Parathyroid adenoma (tissue), 2 donors: Measurements from ENCODE around the gene DUS4L.

ENCODE experiments used
- H2AFZ ChIP-seq: fragments of 300-600 bp; sonication (generic); one replicate; pipeline ENCODE4 v1.7.0; 2017; ENCODE audit warnings: antibody characterized with exemption, mild to moderate bottlenecking
- H3K27ac ChIP-seq: fragments of 300-600 bp; sonication (generic); one replicate; pipeline ENCODE4 v1.7.0; 2017
- H3K27me3 ChIP-seq: fragments of 300-600 bp; sonication (generic); one replicate; pipeline ENCODE4 v1.7.0; 2017; ENCODE audit warnings: low read length; ENCODE audit not compliant: control insufficient read depth, insufficient read depth
- H3K36me3 ChIP-seq: fragments of 300-600 bp; sonication (generic); one replicate; pipeline ENCODE4 v1.7.0; 2017; ENCODE audit warnings: low read length; ENCODE audit not compliant: control insufficient read depth, insufficient read depth
- H3K4me1 ChIP-seq: fragments of 300-600 bp; sonication (generic); one replicate; pipeline ENCODE4 v1.7.0; 2017; ENCODE audit warnings: control low read depth
- H3K4me2 ChIP-seq: fragments of 300-600 bp; sonication (generic); one replicate; pipeline ENCODE4 v1.7.0; 2017; ENCODE audit warnings: low read length
- H3K4me3 ChIP-seq: fragments of 300-600 bp; sonication (generic); one replicate; pipeline ENCODE4 v1.7.0; 2017; ENCODE audit warnings: low read depth, low read length
- H3K79me2 ChIP-seq: fragments of 300-600 bp; sonication (generic); one replicate; pipeline ENCODE4 v1.7.0; 2017; ENCODE audit warnings: control low read depth
- H3K9ac ChIP-seq: fragments of 300-600 bp; sonication (generic); one replicate; pipeline ENCODE4 v1.7.0; 2017; ENCODE audit warnings: mild to moderate bottlenecking
- H3K9me3 ChIP-seq: fragments of 300-600 bp; sonication (generic); one replicate; pipeline ENCODE4 v1.7.0; 2017; ENCODE audit warnings: low read length; ENCODE audit not compliant: control insufficient read depth
- CTCF ChIP-seq: fragments of 300-600 bp; sonication (generic); IDR thresholded peaks from one replicate; pipeline ENCODE4 v1.7.0; 2017; ENCODE audit warnings: antibody characterized with exemption, mild to moderate bottlenecking
- donor health status: primary hyperparathyroidism.

Gene DUS4L

GRCh38 chr7:107564553-107565298 lies 955 bp downstream of the DUS4L start:
- H3K79me2 ChIP-seq: peaks cover 8% of the 10 kb centered on the region
- peak overlapping the region; percentile 87 for H3K4me2 ChIP-seq
- peaks cover 5% of the 10 kb centered on the region for H3K4me1 ChIP-seq
- peak overlapping the region; percentile 89 for H3K4me3 ChIP-seq
- H3K36me3 ChIP-seq: no peaks in the 10 kb centered on the region
- H3K27me3 ChIP-seq: no peaks in the 10 kb centered on the region
- no peaks in the 10 kb centered on the region for H3K9me3 ChIP-seq
- H3K9ac ChIP-seq: peak overlapping the region; percentile 38
- no peak for TF ChIP-seq CTCF
- H2AFZ ChIP-seq: peak overlapping the region; percentile 100
- peak overlapping the region; percentile 88 for H3K27ac ChIP-seq

GRCh38 chr7:107570298-107570697 lies 6.5 kb downstream of the DUS4L start:
- Histone ChIP-seq H3K4me2 (no peak overlapping the region), H3K79me2 (no peaks in the 10 kb centered on the region), H3K9me3 (no peaks in the 10 kb centered on the region), H3K4me1 (no peaks in the 10 kb centered on the region), H2AFZ (no peak overlapping the region), H3K9ac (no peak overlapping the region), H3K4me3 (no peak overlapping the region), H3K27me3 (no peaks in the 10 kb centered on the region), H3K27ac (no peak overlapping the region), H3K36me3 (no peaks in the 10 kb centered on the region)
- no peak for TF ChIP-seq CTCF

GRCh38 chr7:107573537-107573936 lies 9.8 kb downstream of the DUS4L start:
- no peak overlapping the region for H2AFZ ChIP-seq
- H3K36me3 ChIP-seq: no peaks in the 10 kb centered on the region
- no peak overlapping the region for H3K4me2 ChIP-seq
- H3K27me3 ChIP-seq: no peaks in the 10 kb centered on the region
- H3K79me2 ChIP-seq: no peaks in the 10 kb centered on the region
- no peak for TF ChIP-seq CTCF
- H3K4me1 ChIP-seq: no peaks in the 10 kb centered on the region
- no peak overlapping the region for H3K27ac ChIP-seq
- H3K9ac ChIP-seq: no peak overlapping the region
- H3K4me3 ChIP-seq: no peak overlapping the region
- H3K9me3 ChIP-seq: no peaks in the 10 kb centered on the region

GRCh38 chr7:107579554-107579884 lies 15.7 kb downstream of the DUS4L start:
- no peak for TF ChIP-seq CTCF
- Histone ChIP-seq H3K27me3 (no peaks in the 10 kb centered on the region), H3K36me3 (no peaks in the 10 kb centered on the region), H3K79me2 (no peaks in the 10 kb centered on the region), H2AFZ (peak overlapping the region; percentile 95), H3K4me3 (peak overlapping the region; percentile 88), H3K4me2 (peak overlapping the region; percentile 64), H3K27ac (peak overlapping the region; percentile 58), H3K9ac (no peak overlapping the region), H3K9me3 (no peaks in the 10 kb centered on the region), H3K4me1 (no peaks in the 10 kb centered on the region)
